Neural crest cell (in vitro differentiated cells): ENCODE results near the gene NKAIN1. TPM values are rescaled to one million over a fixed set of nuclear protein-coding genes. Genes with fewer than 3 reads are reported as not detected.
A peak's percentile ranks its signal among the peaks of the same experiment; 100 is the strongest.
"Not testable (repeated sequence)": the region's sequence is repeated elsewhere in the genome, so short reads cannot be mapped to it uniquely, and the experiment has no call there.

Experiments used
- DNase-seq: peaks from one replicate; pipeline ENCODE4 v3.0.0; 2021; ENCODE audit warnings: low read depth, mixed read lengths, low spot score
- H3K27ac Mint-ChIP-seq: one replicate; pipeline ENCODE4 v1.8.0; 2021; ENCODE audit warnings: mild to moderate bottlenecking, mixed read lengths; ENCODE audit not compliant: unreplicated experiment
- H3K27me3 Mint-ChIP-seq: 2 replicates; pipeline ENCODE4 v1.8.0; 2021; ENCODE audit warnings: low read depth, mild to moderate bottlenecking, mixed read lengths
- H3K36me3 Mint-ChIP-seq: 2 replicates; pipeline ENCODE4 v1.8.0; 2021; ENCODE audit warnings: low read depth, mild to moderate bottlenecking, mixed read lengths
- H3K4me1 Mint-ChIP-seq: 2 replicates; pipeline ENCODE4 v1.8.0; 2021; ENCODE audit warnings: mixed read lengths
- H3K4me3 Mint-ChIP-seq: one replicate; pipeline ENCODE4 v1.8.0; 2021; ENCODE audit warnings: mild to moderate bottlenecking, mixed read lengths
- H3K9me3 Mint-ChIP-seq: 2 replicates; pipeline ENCODE4 v1.8.0; 2021; ENCODE audit warnings: mixed read lengths
- CTCF ChIP-seq: fragments of 200-600 bp; sonication (generic); conservative IDR thresholded peaks from 2 replicates; pipeline ENCODE4 v1.5.0; 2021; ENCODE audit warnings: antibody characterized with exemption, mild to moderate bottlenecking
- long read RNA-seq: library from polyadenylated mRNA; unstranded; transcript quantifications from one replicate; pipeline ENCODE4 v2.0.0, GENCODE V29; 2020
- total RNA-seq: library from RNA; stranded (reverse); gene quantifications from 2 replicates; pipeline ENCODE4 v1.2.1, GENCODE V29; 2021

NKAIN1 gene
- total RNA-seq = 73.2 and 79.7 TPM in 2 replicates
- long read RNA-seq, partial matches to known transcripts = 0 of 4 reads
- long read RNA-seq, other reads (novel, unspliced or antisense) = 4 of 4 reads

DNA sequence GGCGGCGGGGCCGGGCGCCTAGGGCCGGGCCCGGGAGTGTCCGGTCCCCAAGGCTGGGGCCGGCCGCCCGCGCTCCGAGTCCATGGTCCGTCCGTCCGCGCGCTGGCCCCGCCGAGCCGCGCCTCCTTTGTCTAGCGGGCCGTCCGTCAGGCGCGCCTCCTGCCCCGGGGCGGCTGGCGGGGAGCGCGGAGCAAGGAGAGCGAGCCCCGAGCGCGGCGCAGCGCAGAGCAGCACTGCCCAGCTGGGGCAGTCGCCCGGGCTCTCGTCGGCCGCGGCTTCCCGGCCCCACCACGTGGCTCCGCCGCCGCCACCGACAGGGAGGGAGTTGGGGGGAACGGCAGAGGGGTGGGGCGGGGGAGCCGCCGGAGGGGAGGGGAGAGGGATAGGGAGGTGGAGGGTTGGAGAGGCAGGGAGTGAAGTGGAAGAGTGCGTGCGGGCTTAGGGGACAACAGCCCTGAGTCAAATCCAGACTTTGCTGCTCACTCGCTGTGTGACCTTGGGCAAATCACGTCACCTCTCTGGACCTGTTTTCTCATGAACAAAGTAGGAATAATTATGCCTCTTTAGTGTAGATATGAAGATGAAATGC lies at the start of gene NKAIN1:
Gene NKAIN1 (minus strand): TSS at position 235 of the 589 bp plus-strand sequence. CDS start 340 bp downstream, outside the sequence.
- DNase-seq = peak; percentile 59
- Mint-ChIP-seq H3K9me3 (no peaks in the 10 kb centered on the region), H3K4me1 (peaks cover 37% of the 10 kb centered on the region), H3K27ac (peak within 1 kb of the TSS; percentile 94), H3K4me3 (peak within 1 kb of the TSS; percentile 92), H3K36me3 (no peaks in the 10 kb centered on the region), H3K27me3 (no peaks in the 10 kb centered on the region)
- TF ChIP-seq CTCF = no peak

DNA sequence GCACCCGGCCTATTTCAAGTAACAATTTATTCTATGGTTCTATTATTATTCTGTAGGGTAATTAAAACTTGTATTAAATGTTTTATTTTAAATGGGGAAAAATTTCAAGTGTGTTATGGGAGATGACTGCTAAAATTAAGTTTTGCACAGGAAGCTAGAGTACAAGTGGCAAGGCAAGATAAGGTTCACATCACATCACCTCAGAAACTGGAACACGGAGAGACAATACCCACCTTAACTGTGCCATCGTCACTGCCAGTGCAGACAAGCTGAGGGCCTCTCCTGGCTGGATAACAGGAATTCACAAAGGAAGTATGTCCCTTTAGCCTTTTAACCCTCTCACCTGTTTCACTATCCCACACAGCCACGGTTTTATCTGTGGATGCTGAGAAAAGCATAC lies 49.3 kb upstream of the NKAIN1 start:
- peak overlapping the region; percentile 41 for H3K4me3 Mint-ChIP-seq
- peaks cover 9% of the 10 kb centered on the region for H3K36me3 Mint-ChIP-seq
- H3K27ac Mint-ChIP-seq = no peak overlapping the region
- no peak for DNase-seq
- no peaks in the 10 kb centered on the region for H3K9me3 Mint-ChIP-seq
- TF ChIP-seq CTCF = no peak
- H3K4me1 Mint-ChIP-seq = no peaks in the 10 kb centered on the region
- no peaks in the 10 kb centered on the region for H3K27me3 Mint-ChIP-seq

- DNase-seq, H3K9me3 Mint-ChIP-seq, H3K36me3 Mint-ChIP-seq, H3K27me3 Mint-ChIP-seq, H3K4me3 Mint-ChIP-seq, H3K27ac Mint-ChIP-seq, H3K4me1 Mint-ChIP-seq: not testable (repeated sequence)
Measured at GRCh38 chr1:31287791-31288190, 48.1 kb upstream of the NKAIN1 start.

GRCh38 chr1:31282426-31282825 lies 42.7 kb upstream of the NKAIN1 start:
- not testable (repeated sequence) for H3K4me3 Mint-ChIP-seq, DNase-seq, H3K4me1 Mint-ChIP-seq, H3K9me3 Mint-ChIP-seq, H3K27me3 Mint-ChIP-seq, H3K27ac Mint-ChIP-seq
- H3K36me3 Mint-ChIP-seq = peaks cover 21% of the 10 kb centered on the region

- peaks cover 30% of the 10 kb centered on the region for H3K36me3 Mint-ChIP-seq
- no peaks in the 10 kb centered on the region for H3K27me3 Mint-ChIP-seq
- no peaks in the 10 kb centered on the region for H3K4me1 Mint-ChIP-seq
- no peak for TF ChIP-seq CTCF
- H3K4me3 Mint-ChIP-seq = no peak overlapping the region
- H3K9me3 Mint-ChIP-seq = no peaks in the 10 kb centered on the region
- H3K27ac Mint-ChIP-seq = no peak overlapping the region
- DNase-seq = no peak
Measured at GRCh38 chr1:31273619-31274018, 33.9 kb upstream of the NKAIN1 start.

DNA sequence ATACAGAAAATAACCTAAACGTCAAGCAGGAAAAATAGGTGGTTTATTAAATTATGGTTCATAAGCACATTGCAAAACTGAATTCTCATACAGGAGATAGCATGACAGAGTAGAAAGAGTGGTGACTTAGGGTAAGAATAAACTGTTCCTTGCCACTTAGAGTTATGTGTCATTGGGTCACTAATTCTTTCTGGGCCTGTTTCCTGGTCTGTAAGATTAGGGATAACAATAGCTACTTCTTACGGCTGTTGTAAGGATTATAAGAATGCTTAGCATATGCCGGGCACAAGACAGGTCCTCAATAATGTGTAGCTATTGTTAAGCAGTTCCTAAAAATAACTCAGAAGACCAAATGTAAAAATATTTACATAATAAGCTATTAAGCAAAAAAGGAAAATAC lies 32.7 kb upstream of the NKAIN1 start:
- TF ChIP-seq CTCF = no peak
- no peaks in the 10 kb centered on the region for H3K4me1 Mint-ChIP-seq
- H3K4me3 Mint-ChIP-seq = no peak overlapping the region
- DNase-seq = no peak
- H3K27ac Mint-ChIP-seq = no peak overlapping the region
- H3K9me3 Mint-ChIP-seq = no peaks in the 10 kb centered on the region
- H3K27me3 Mint-ChIP-seq = no peaks in the 10 kb centered on the region
- H3K36me3 Mint-ChIP-seq = peaks cover 26% of the 10 kb centered on the region
